Stimulated activated CD4-positive, alpha-beta T cell treated with anti-CD3 and anti-CD28 coated beads, Interleukin-12 subunit alpha, Interleukin-12 subunit beta, amount 100 ng/mL, for 48 hours (primary cell): ENCODE results near the gene TM9SF1.

Experiments
- DNase-seq, 3 donors: peaks; one replicate each; pipeline ENCODE4 v3.0.0-alpha.2; 2020; ENCODE audit warnings: low read depth in 2 of 3, low spot score in 1 of 3

Gene TM9SF1

GRCh38 chr14:24156840-24157239 lies 38.4 kb downstream of the TM9SF1 start:
- no peak for DNase-seq

GRCh38 chr14:24155100-24155499 lies 40.1 kb downstream of the TM9SF1 start:
- DNase-seq: no peak

GRCh38 chr14:24151404-24152080 lies 43.7 kb downstream of the TM9SF1 start:
- no peak for DNase-seq

GRCh38 chr14:24150993-24151392 lies 44.2 kb downstream of the TM9SF1 start:
- no peak for DNase-seq

GRCh38 chr14:24150567-24150966 lies 44.7 kb downstream of the TM9SF1 start:
- no peak for DNase-seq

GRCh38 chr14:24150061-24150460 lies 45.2 kb downstream of the TM9SF1 start:
- DNase-seq: no peak

GRCh38 chr14:24149302-24149969 lies 45.8 kb downstream of the TM9SF1 start:
- no peak for DNase-seq

GRCh38 chr14:24147761-24148428 lies 47.3 kb downstream of the TM9SF1 start:
- no peak for DNase-seq

- DNase-seq: peak; percentile 96 to 98 (median 96)
Measured at GRCh38 chr14:24146978-24147760, 48.1 kb downstream of the TM9SF1 start, which contains the start of gene RNF31. Gene RNF31 (plus strand): TSS chr14:24147498. CDS start chr14:24147699, 201 bp downstream.

- peak; percentile 85 to 92 (median 92) for DNase-seq
Measured at GRCh38 chr14:24146453-24146977, 48.7 kb downstream of the TM9SF1 start, which contains the start of gene PSME2. Gene PSME2 (minus strand): TSS chr14:24146610. CDS start chr14:24146581, 29 bp downstream.

- DNase-seq: no peak
Measured at GRCh38 chr14:24145690-24146452, 49.4 kb downstream of the TM9SF1 start.

GRCh38 chr14:24145219-24145618 lies 50.0 kb downstream of the TM9SF1 start:
- DNase-seq: no peak

GRCh38 chr14:24144451-24144850 lies 50.8 kb downstream of the TM9SF1 start:
- DNase-seq: no peak

- no peak for DNase-seq
Measured at GRCh38 chr14:24143511-24143910, 51.7 kb downstream of the TM9SF1 start.

GRCh38 chr14:24141097-24141880 lies 54.0 kb downstream of the TM9SF1 start, which contains the start of gene EMC9:
Gene EMC9 (minus strand): TSS chr14:24141591. CDS start chr14:24141304, 287 bp downstream.
- peak; percentile 99 to 100 (median 100) for DNase-seq

GRCh38 chr14:24139272-24139934 lies 55.8 kb downstream of the TM9SF1 start:
- DNase-seq: no peak
